ENCODE measurements around the gene SPC25.

Gene SPC25

DNA sequence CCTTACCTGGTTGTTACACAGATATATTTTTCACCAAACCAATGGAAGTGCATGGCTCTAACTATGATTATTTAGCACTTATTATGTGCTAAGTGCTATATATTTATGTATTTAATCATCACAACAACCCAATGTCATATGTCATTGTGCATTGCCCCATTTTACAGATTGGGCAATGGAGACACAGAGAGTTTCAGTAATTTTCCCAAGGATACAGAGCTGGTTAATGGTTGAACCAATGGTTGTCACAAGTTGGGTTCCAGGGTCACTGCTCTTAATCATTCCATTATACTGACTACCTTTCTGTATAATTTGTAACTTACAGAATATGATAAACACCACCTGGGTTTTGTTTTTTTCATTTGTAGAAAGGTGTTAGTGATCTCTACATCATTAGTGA is 58.6 kb downstream of the SPC25 start:
- no peak for TF ChIP-seq ZNF274 (IDR thresholded peaks at IDR 0.05; ENCODE audit: low read depth, low read length)
- no peak overlapping the region for H3K4me3 ChIP-seq (ENCODE audit: low read length)

DNA sequence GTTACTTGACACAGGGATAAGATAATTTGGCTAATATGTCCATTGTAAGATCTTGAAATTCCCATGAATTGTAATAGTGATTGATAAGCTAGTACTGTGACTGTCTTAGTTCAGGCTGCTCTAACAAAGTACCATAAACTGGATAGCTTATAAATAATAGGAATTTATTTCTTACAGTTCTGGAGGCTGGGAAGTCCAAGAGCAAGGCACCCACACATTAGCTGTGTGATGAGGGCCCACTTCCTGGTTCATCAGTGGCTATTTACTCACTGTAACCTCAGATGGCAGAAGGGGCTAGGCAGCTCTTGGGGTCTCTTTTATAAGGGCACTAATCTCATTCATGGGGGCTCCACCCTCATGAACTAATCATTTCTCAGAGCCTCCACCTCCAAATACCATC is 59.3 kb downstream of the SPC25 start:
- no peak overlapping the region for H3K4me3 ChIP-seq (ENCODE audit: low read length)
- TF ChIP-seq ZNF274 (IDR thresholded peaks at IDR 0.05; ENCODE audit: low read depth, low read length), result no peak

GRCh38 chr2:168825126-168825525 is 65.1 kb downstream of the SPC25 start:
- no peak overlapping the region for H3K4me3 ChIP-seq (ENCODE audit: low read length)
- TF ChIP-seq ZNF274 (IDR thresholded peaks at IDR 0.05; ENCODE audit: low read depth, low read length), result no peak

DNA sequence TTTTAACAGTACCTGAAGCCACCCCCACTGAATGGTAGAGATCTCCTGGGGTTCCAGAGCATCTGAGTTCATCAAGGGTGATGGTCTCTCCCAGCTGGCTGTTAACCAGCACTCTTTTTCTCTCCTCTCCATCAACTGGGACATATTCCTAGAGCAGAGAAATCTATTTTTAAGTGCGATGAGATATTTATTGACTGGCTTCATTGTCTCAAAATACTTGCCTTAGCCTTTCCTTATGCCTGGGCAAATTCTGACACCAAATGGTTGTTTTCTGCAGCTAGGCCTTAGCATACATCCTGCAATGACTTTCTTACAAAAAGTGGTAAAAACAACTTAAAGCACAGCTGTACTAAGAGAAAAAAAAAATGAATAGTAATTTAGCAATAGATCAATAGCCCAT is 68.2 kb downstream of the SPC25 start:
- no peak for TF ChIP-seq ZNF274 (IDR thresholded peaks at IDR 0.05; ENCODE audit: low read depth, low read length)
- no peak overlapping the region for H3K4me3 ChIP-seq (ENCODE audit: low read length)

DNA sequence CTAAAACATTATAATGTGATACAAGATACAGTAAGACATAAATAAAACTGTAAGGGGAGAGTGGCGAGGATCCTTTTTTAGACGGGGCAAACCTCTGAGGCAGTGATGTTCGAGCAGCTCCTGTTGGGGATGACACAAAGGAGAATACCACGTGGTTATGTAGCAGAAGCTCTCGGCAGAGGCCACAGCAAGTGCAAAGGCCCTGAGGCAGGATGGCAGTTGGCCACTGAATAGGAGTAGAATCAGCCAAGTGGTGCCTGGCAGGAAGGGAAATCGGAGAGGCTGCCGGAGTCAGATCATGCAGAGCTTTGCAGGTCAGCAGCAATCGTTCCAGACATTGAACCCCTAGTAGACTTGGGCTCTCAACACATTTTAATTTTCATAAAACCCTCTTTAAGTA is 68.7 kb downstream of the SPC25 start:
- no peak for TF ChIP-seq ZNF274 (IDR thresholded peaks at IDR 0.05; ENCODE audit: low read depth, low read length)
- H3K4me3 ChIP-seq (ENCODE audit: low read length), result no peak overlapping the region

Measured in GM08714 (cell line).